ENCODE results near the gene CAMLG. TPM values are rescaled to one million over a fixed set of nuclear protein-coding genes. Genes with fewer than 3 reads are reported as not detected.

Gene CAMLG
- total and polyA plus RNA-seq, 9 of the 15 experiments (the other 6 are each of a cell fraction or from before 2014, with no cell fraction given): 11.3 to 22.0 (median 16.3) TPM

- TF ChIP-seq, protein P1, sequence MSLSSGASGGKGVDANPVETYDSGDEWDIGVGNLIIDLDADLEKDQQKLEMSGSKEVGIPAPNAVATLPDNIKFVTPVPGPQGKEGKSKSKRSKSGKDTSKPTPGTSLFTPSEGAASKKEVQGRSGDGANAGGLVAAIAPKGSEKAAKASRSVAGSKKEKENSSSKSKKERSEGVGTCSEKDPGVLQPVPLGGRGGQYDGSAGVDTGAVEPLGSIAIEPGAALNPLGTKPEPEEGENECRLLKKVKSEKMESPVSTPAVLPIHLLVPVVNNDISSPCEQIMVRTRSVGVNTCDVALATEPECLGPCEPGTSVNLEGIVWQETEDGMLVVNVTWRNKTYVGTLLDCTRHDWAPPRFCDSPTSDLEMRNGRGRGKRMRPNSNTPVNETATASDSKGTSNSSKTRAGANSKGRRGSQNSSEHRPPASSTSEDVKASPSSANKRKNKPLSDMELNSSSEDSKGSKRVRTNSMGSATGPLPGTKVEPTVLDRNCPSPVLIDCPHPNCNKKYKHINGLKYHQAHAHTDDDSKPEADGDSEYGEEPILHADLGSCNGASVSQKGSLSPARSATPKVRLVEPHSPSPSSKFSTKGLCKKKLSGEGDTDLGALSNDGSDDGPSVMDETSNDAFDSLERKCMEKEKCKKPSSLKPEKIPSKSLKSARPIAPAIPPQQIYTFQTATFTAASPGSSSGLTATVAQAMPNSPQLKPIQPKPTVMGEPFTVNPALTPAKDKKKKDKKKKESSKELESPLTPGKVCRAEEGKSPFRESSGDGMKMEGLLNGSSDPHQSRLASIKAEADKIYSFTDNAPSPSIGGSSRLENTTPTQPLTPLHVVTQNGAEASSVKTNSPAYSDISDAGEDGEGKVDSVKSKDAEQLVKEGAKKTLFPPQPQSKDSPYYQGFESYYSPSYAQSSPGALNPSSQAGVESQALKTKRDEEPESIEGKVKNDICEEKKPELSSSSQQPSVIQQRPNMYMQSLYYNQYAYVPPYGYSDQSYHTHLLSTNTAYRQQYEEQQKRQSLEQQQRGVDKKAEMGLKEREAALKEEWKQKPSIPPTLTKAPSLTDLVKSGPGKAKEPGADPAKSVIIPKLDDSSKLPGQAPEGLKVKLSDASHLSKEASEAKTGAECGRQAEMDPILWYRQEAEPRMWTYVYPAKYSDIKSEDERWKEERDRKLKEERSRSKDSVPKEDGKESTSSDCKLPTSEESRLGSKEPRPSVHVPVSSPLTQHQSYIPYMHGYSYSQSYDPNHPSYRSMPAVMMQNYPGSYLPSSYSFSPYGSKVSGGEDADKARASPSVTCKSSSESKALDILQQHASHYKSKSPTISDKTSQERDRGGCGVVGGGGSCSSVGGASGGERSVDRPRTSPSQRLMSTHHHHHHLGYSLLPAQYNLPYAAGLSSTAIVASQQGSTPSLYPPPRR (CRISPR knock-in tag; IDR thresholded peaks at IDR 0.05; ENCODE audit: borderline replicate concordance): no peak
- TF ChIP-seq ZNF311 (CRISPR knock-in tag; IDR thresholded peaks at IDR 0.05) (no peak), JUND (IDR thresholded peaks at IDR 0.05; ENCODE audit: borderline replicate concordance, low read depth, low read length) (peak; percentile 47), JUND (tag; IDR thresholded peaks at IDR 0.05; ENCODE audit: borderline replicate concordance, low read depth, low read length) (no peak; the same call in 2 of the 3 replicates), SETDB1 (IDR thresholded peaks at IDR 0.05; ENCODE audit: low read length) (no peak), ESRRB (CRISPR knock-in tag; IDR thresholded peaks at IDR 0.05; ENCODE audit: borderline replicate concordance) (no peak), GABPA (tag; conservative IDR thresholded peaks at IDR 0.05; ENCODE audit: low read depth) (peak; percentile 98), ZNF165 (CRISPR knock-in tag; IDR thresholded peaks at IDR 0.05; ENCODE audit: borderline replicate concordance) (no peak), MTA2 (IDR thresholded peaks at IDR 0.05; ENCODE audit: low read depth) (no peak), ZNF232 (CRISPR knock-in tag; IDR thresholded peaks at IDR 0.05) (no peak), RBM25 (IDR thresholded peaks at IDR 0.05; ENCODE audit: low read depth, low read length, severe bottlenecking) (no peak), WHSC1 (IDR thresholded peaks at IDR 0.05; ENCODE audit: low read length) (no peak), E2F6 (IDR thresholded peaks at IDR 0.05; ENCODE audit: borderline replicate concordance in 1 of 2, extremely low read depth in 1 of 2, insufficient read depth in 1 of 2, insufficient read length in 1 of 2, low read depth in 1 of 2, low read length in 1 of 2, poor library complexity in 1 of 2, severe bottlenecking in 1 of 2) (peak; percentile 73 to 94), CHD4 (IDR thresholded peaks at IDR 0.05; ENCODE audit: insufficient read depth, insufficient replicate concordance, low read depth, low read length, poor library complexity, severe bottlenecking) (no peak), ZNF224 (CRISPR knock-in tag; IDR thresholded peaks at IDR 0.05) (peak; percentile 58; the same call in 1 of the 2 replicates)
- TF ChIP-seq, protein P2, sequence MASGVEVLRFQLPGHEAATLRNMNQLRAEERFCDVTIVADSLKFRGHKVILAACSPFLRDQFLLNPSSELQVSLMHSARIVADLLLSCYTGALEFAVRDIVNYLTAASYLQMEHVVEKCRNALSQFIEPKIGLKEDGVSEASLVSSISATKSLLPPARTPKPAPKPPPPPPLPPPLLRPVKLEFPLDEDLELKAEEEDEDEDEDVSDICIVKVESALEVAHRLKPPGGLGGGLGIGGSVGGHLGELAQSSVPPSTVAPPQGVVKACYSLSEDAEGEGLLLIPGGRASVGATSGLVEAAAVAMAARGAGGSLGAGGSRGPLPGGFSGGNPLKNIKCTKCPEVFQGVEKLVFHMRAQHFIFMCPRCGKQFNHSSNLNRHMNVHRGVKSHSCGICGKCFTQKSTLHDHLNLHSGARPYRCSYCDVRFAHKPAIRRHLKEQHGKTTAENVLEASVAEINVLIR (CRISPR knock-in tag; IDR thresholded peaks at IDR 0.05): no peak
- TF ChIP-seq, protein P3, sequence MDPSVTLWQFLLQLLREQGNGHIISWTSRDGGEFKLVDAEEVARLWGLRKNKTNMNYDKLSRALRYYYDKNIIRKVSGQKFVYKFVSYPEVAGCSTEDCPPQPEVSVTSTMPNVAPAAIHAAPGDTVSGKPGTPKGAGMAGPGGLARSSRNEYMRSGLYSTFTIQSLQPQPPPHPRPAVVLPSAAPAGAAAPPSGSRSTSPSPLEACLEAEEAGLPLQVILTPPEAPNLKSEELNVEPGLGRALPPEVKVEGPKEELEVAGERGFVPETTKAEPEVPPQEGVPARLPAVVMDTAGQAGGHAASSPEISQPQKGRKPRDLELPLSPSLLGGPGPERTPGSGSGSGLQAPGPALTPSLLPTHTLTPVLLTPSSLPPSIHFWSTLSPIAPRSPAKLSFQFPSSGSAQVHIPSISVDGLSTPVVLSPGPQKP (CRISPR knock-in tag; IDR thresholded peaks at IDR 0.05): no peak
Measured at GRCh38 chr5:134758504-134759341, 20.4 kb downstream of the CAMLG start, which contains the start of gene DDX46 (continued).

All from K562 (cell line).